GM11168 (cell line): ENCODE results near the gene PRODH.
"Not testable (repeated sequence)": the region's sequence is repeated elsewhere in the genome, so short reads cannot be mapped to it uniquely, and the experiment has no call there.

Source experiments
- in situ Hi-C: fragments of 300-500 bp; cut with MboI; formaldehyde crosslinking; loops from one replicate; pipeline ENCODE4 v1.12.0; 2022; ENCODE audit warnings: low sequenced_read_pairs; ENCODE audit not compliant: unreplicated experiment

Gene PRODH, protein sequence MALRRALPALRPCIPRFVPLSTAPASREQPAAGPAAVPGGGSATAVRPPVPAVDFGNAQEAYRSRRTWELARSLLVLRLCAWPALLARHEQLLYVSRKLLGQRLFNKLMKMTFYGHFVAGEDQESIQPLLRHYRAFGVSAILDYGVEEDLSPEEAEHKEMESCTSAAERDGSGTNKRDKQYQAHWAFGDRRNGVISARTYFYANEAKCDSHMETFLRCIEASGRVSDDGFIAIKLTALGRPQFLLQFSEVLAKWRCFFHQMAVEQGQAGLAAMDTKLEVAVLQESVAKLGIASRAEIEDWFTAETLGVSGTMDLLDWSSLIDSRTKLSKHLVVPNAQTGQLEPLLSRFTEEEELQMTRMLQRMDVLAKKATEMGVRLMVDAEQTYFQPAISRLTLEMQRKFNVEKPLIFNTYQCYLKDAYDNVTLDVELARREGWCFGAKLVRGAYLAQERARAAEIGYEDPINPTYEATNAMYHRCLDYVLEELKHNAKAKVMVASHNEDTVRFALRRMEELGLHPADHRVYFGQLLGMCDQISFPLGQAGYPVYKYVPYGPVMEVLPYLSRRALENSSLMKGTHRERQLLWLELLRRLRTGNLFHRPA

DNA sequence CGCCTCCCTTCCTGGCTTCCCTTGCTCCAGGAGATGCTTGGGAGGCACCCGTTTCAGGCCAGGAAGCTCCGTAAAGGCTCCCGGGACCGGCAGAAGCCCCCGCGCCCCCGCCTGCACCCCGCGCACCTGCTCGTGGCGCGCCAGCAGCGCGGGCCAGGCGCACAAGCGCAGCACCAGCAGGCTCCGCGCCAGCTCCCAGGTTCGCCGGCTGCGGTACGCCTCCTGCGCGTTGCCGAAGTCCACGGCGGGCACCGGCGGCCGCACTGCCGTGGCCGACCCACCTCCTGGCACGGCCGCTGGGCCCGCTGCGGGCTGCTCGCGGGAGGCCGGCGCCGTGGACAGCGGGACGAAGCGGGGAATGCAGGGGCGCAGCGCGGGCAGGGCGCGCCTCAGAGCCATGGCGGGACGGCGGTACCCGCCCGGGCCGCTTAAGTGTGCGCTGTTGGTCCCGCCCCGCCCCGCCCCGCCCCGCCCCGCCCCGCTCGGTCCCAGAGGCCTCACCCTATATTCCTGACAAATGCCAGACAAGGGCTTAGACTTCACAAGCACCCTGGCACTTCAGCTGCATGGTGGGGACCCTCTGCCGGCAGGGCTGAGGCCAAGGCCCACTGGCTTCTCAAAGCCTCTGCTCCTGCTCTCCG is at the start of gene PRODH:
TSS of gene PRODH (minus strand) at position 405 of the 641 bp plus-strand sequence. CDS start at position 399, 6 bp downstream.
- in situ Hi-C loops = no loop called here

DNA sequence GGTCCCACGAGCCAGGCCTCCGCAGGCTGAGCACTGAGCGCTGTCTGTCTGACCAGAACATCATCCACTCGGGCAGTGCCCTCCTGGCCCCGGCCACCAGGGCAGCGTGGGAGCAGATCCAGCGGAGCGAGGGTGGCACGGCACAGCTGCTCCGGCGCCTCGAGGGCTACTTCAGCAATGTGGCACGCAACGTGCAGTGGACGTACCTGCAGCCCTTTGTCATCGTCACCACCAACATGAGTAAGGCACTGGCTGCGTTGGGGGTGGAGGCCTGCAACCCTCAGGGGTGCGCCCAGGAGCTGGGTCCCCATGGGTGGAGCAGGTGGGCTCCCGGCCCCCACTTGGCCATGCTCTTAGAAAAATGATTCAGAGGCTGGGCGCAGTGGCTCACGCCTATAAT is 49.7 kb upstream of the PRODH start:
- in situ Hi-C loops = no loop called here

DNA sequence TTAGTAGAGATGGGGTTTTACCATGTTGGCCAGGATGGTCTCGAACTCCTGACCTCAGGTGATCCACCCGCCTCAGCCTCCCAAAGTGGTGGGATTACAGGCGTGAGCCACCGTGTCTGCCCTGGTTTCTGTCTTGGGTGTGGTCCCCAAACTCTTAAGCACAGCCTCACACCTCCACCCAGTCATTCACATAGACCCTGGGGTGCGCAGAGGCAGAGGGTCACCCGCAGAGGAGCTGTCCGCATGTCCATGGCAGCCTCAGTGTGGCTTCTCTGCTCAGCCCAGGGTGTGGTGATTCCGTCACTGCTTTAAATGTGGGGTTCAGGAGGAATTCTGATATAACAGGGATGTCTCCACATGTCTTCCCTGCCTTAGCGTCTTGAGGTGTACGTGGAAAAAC is 48.5 kb upstream of the PRODH start:
- in situ Hi-C loops = no loop called here

DNA sequence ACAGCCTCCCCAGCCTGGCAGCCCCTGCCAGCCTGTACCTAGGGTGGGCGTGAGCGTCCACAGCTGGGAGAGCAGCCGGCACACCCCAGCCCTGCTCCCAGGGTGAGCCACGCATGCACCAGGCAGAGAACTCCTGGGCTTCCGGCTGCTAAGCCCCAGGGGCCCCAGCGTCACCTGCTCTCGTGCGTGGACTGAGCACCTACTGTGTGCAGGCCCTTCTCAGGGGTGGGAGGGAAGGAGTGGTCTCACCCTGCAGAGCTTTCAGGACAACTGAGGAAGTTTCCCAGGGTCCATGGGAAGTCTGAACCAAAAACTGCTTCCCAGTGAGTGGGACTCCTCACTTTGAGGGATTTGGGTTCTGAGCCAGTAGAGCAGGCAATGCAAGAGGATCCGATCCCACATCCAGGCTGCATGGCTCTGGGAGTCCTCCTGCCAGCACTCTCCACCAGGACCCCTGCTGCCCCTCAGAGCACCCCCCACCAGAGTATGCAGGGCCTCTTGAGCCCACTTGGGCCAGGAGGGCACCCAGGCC is 47.1 kb upstream of the PRODH start:
- in situ Hi-C loops = no loop called here

DNA sequence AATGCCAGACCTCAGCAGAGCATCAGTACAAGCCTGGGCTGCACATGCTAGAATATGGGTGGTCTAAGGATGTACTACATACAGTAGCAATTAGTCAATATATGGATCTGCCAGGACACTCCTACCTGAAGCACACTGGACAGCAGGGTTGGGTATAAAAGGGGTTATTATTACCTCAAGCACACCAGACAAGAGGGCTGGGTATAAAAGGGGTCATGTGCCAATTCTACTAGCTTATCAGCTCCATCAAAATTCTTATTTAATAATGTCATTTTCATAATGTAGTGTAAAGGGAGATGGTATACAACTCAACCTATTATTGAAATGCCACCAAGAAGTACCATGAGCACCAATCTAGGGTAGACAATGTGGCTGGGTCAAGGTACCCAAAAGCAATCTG is 44.7 kb upstream of the PRODH start:
- in situ Hi-C loops = no loop called here

DNA sequence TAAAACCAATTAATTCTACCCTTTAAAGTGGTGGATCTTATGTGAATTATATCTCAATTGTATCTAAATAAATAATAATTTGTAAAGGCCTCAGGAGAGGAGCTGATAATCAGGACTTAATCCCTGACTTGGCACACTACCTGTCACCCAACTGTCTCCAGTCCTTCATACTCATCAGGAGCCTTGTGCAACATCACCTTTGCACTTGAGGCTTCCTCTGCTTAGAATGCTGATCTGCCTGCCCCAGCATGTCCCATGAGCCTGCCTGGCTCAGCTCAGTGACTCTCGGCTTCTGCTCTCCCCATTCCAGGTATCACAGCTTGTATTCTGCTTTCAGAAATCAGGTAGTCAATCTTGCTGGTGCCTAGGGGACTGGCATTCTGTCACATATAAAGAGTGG is 43.9 kb upstream of the PRODH start:
- in situ Hi-C loops = no loop called here

DNA sequence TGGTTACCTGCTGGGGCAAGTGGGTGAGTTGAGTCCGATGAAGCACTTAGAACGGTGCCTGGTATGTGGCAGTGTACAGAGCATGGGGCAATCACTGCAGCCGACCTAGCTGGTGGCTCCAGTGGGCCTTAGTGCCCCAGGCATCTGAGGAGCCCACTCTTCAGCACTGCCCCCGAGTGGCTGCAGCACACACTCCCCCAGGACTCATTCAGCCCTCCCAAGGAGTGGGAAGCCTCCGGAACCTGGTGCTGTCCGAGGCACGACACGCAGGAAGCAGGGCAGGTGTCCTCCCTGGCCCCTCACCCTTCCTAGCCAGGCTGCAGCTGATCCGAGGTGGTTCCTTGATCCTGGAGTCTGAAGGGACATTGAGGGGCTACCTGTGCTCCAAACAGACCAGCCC is 42.4 kb upstream of the PRODH start:
- in situ Hi-C loops = no loop called here

DNA sequence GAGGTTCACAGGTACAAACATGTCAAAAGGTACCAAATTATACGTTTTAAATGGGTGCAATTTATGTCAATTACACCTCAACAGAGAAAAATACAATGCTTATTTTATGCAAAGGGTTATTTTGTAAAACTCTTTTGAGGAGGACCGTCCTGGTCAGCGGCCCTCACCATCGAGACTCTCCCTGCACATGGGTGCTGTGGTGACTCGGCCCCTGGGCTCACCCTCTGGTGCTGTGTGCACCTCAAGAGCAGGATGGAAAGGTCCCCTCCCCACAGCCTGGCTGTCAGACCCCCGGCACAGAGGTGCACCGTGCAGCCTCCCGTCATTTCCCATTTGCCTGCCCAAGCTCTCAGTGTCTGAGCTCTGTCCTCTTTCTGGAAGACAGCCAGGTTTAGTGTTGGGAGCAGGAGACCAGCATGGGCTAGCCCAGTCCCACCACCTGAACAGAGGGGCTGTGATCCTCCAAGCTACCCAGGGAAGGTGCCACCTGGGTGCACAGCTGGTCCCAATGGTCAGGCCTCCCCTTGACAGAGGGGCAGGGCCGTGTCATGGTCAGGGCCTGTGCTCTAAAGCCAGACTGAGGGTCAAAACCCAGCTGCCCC is 41.8 kb upstream of the PRODH start:
- in situ Hi-C loops = no loop called here

DNA sequence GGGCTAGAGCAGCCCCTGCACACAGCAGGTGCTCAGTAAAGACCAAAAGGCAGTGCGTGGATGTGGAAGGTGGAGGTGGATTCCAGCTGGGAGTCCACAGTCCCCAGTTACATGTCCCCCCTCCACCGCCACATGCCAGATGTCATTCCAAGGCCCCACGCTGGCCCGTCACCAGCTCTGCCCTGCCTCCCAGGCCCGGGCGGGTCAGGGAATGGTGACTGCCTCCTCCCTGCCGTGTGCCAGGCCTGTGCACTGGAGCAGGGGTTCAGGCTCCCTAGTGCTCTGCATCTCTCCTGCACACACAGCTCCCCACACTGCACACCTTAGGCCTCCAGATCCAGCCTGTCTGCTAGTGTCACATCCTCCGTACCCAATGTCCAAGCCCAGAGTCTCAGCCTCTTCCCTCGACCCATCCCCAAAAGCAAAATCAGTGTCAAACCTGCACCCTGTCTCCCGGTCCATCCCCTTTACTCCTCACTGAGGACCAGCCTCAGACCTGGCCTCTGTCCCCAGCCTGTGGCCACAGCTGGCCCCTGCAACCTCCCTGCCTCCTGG is 40.2 kb upstream of the PRODH start:
- in situ Hi-C loops = no loop called here

DNA sequence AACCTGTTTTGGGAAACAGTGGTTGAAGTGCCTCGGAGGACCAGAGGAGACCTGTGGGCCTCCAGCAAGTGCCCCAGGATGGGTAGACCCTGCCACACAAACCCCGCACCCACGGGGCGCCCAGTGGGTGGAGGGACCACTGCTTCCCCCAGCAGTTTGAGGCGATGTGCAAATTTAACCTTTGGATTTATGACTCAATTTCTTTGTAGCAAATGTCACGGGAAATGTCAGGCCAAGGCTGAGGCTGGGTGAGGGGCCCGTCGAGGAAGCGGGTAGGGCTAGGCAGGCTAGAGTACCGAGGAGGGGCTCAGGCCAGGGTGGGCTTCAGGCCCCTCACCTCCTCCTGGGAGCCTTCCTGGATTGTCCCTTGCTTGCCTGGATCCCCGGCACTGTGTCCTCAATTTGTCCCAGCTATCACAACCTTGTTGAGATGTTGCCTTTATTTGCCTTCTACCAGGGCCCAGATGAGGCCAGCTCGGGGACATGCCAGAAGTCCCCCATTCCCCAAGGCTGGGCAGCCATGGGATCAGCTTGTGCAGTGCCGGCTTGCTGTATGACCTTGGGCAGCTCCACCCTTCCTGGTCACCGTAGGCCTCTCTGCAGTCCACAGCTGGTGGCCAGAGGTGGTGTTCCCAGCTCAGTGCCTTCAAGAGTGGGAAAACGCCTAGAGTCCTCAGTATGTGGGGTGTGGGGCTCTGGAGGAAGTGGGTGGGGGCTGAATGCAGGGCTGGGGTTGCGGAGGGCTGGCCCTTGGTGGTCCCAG is 39.5 kb upstream of the PRODH start:
- in situ Hi-C loops = no loop called here

DNA sequence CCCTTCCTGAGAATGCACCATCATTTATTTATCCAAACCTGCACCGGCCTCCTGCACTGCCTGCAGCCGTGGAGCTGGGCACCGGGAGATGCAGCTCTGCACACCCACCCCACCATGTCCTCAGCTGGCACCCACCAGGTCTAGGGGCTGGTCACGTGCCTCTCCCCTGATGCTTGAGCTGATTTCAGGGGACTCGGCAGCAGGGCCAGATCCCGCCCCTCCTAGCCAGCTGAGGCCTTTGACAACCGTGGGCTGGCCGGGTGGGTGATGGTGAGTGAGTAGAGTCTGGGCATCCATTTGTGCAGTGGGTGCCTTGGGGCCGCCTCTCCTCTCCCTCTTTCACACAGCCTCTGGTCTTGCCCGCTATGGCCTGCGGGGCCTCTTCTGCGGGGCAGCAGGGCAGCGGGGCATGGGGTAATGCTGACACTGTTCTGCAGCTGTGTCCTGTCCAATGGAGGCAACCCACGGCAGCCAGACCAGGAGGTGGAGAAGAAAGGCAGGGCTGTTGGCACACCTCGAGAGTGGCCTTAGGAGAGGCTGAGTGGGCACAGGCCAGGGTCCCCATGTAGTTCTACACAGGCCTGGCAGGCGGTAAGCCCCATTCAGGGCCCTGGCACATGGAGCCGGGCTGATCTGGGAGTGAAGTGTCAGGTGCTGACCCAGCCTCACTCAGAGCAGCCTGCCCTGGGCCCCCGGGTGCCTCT is 38.5 kb upstream of the PRODH start:
- in situ Hi-C loops = no loop called here

DNA sequence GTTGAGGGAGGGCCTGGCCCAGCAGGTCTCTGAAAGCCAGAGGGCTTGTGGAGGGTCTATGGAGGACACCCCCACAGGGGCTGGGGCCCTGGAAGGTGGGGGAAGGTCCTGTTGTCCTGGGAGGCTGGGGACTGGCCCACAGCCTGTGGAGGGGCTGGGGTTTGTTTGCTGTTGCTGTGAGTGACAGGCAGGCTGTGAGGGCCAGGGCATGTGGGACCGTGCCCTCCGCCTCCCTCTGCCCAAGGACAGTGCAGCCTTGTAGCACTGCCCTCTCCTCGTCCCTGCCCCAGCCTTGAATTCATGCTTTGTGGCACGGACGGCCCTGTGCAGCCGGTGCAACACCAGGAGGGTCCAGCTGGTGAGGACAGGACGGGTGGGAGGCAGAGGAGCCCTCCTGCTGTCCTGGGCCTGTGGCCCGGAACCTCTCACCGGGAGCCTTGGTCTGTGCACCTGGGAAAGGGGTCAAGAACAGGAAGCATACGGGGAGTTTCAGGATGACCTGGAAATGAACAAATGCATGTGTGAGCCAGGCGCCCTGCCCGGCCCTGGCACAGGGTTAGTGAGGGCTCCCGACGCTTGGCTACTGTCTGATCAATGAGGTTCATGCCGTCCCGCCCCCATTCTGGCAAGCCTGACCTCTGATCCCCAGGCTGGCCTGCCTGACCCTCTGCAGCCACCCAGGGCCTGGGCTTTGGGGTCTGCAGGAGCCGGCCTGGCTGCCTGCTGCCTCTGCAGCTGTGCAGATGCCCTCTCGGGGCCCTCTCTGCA is 37.4 kb upstream of the PRODH start:
- in situ Hi-C loops = no loop called here

DNA sequence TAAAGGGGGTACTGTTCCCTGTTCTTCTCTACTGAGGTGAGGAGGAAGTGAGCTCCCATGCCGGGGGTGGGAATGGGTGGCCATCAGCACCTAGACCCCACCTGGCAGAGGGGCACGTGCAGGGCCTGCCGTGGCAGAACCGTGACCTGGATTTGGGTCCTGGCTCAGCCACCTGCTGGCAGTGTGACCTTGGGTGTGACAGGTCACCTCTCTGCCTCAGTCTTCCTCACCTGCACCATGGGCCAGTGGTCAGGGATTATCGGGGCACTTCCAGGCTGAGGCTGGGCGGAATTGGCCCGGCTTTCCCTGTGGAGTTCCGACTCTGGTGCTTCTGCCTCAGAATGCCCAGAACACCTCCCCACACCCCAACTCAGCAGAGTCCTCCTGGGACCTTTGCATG is 36.5 kb upstream of the PRODH start:
- in situ Hi-C loops = not testable (repeated sequence)

DNA sequence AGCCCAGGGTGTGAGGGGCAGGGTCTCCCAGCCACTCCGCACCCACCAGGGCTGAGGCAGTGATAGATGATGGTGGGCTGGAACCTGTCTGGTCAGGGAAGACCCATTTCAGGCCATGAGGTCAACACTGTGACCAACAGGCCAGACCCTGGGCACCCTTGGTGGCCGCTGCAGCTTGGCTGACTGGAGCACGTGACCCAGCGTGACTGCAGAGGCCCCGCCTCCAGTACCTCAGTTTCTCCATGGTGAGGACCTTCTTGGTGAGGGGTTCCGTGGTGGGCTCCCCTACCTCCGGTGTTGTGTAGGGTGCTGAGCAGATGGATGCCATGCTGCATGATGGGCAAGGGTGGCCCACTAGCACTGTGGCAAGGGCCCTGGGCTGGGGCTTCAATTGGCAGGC is 35.9 kb upstream of the PRODH start:
- in situ Hi-C loops = not testable (repeated sequence)

DNA sequence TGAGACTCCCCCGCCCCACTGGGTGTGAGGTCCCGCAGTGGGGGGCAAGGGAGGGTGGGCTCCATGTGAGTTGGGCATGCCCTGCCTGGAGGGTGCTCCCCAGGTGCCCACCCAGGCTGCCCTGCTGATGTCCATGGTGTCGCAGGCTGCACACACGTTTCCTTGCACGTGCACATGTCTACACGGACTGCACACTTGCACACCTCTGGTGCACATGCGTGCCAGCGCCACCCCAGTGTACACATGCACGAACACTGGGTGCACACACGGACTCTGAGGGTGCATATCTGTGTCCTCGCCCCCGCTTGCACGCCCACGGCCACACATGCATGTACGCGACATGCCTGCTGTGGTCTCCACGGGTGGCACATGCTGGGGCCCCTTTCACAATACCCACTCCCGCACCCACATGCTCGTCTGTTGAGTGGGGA is 35.2 kb upstream of the PRODH start:
- in situ Hi-C loops = no loop called here

DNA sequence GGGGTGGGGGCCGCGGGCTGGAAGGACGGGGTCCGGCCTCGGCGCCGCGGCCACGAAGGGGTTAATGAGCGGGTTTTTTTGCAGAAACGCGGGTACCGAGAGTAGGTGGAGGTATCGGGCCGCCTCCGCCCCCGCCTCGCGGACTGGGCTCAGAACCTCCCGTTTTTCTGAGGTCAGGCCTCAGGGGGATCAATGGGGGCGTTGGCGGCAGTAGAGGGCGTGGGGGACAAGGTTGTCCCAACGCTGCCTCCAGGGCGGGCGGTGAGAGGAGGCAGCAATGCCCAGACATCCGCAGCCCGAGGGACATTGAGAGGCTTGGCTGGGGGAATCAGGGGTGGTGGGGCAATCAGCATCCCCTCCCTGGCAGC is 34.8 kb upstream of the PRODH start:
- in situ Hi-C loops = no loop called here

DNA sequence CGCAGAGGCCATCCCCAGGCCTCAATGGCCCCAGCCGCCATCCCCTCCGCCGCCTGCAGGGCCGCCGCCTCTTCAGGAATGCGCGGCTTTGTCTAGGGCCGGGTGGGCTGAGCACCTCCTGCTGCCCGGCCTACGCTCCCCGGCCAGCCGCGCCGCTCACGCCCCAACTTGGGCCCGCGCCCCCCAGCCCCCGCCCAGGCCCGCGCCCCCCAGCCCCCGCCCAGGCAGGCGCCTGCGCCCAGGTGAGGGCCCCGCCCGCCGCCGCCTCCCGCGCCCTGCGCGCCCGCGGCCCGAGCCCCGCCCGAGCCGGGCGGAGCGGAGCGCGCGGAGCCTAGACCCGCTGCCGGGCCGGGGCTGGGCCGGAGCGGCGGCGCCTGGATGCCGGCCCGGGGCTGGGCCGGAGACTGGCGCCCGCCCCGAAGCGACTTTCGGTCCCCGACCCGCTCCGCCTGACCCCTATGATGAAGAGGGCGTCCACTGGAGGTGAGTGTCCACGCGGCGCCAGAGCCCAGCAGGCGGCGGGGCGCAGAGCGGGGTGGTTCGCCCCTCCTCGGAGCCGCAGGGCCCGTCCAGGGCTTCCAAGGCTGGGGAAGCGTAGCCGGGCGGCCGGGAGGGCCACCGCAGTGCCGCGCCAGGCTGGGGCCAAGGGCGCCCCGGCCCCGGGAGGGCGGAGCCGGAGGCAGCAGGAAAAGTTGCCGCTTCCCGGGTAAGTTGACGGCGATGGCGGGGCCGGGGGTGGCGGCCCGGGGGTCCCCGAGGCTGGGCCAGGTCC is 34.3 kb upstream of the PRODH start:
- in situ Hi-C loops = no loop called here
